Tibial artery (tissue), 4 donors: ENCODE data around the gene ASIC2.
A peak's percentile ranks its signal among the peaks of the same experiment; 100 is the strongest.

Experiments
- DNase-seq, 2 donors: peaks; one replicate each; pipeline ENCODE4 v3.0.0-alpha.2; 2019
- H3K27ac ChIP-seq, 2 donors: fragments of 200-600 bp; sonication (generic) in 1 of 2; 1 replicate in 1 of 2; 2 replicates in 1 of 2; pipeline ENCODE4 v1.5.1; 2018 to 2019; ENCODE audit warnings: mild to moderate bottlenecking in 1 of 2
- H3K27me3 ChIP-seq, 2 donors: fragments of 200-600 bp; sonication (generic) in 1 of 2; one replicate each; pipeline versions ENCODE4 v1.5.1 to v1.6.0; 2016 to 2019
- H3K36me3 ChIP-seq, 3 donors: fragments of 200-600 bp; sonication (generic) in 2 of 3; one replicate each; pipeline ENCODE4 v1.5.1; 2016 to 2019; ENCODE audit warnings: mild to moderate bottlenecking in 2 of 3
- H3K4me1 ChIP-seq, 4 donors: fragments of 200-600 bp; sonication (generic) in 2 of 4; 1 replicate in 3 of 4; 2 replicates in 1 of 4; pipeline ENCODE4 v1.5.1; 2016 to 2019
- H3K4me3 ChIP-seq, 2 donors: fragments of 200-600 bp; sonication (generic) in 1 of 2; 1 replicate in 1 of 2; 2 replicates in 1 of 2; pipeline ENCODE4 v1.5.1; 2018 to 2019; ENCODE audit warnings: mild to moderate bottlenecking in 2 of 2
- H3K9me3 ChIP-seq, 3 donors: fragments of 200-600 bp; sonication (generic) in 1 of 3; one replicate each; pipeline ENCODE4 v1.5.1; 2016 to 2019
- intact Hi-C: fragments of 100-400 bp; cut with DNase I; formaldehyde crosslinking; loops from one replicate; pipeline ENCODE4 v1.15.0; 2023; ENCODE audit warnings: low total_unique reads
- TF ChIP-seq, protein P1 (sequence below), 2 experiments: fragments of 200-600 bp in 1 of 2; fragments of 450-650 bp in 1 of 2; IDR thresholded peaks; one replicate each; pipeline ENCODE4 v1.5.1; 2017 to 2019; ENCODE audit warnings: antibody characterized with exemption in 2 of 2, mild to moderate bottlenecking in 1 of 2, moderate library complexity in 1 of 2

ASIC2 gene

DNA sequence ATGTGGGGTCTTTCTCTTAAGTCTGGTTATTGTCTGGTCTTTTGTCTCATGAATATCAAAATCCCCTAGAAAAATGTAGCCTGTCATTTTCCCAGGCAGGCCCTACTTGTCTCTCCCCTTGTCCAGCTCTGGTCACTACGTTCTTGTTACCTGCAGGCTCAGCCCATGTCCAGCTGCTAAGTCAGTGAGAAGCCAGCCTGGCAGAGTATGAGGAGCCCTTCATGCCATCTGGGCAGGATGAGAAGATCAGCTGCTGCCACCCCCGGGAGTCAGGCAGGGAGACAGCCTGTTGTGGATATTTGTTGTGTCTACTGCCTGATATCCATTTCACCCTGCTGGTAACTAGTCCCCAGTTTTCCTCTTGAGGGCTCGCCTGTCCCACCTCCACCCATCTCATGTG lies 88.9 kb downstream of the ASIC2 start:
- Histone ChIP-seq H3K27ac (no peak overlapping the region), H3K4me3 (no peak overlapping the region), H3K36me3 (no peaks in the 10 kb centered on the region), H3K4me1 (no peaks in the 10 kb centered on the region), H3K9me3 (no peaks in the 10 kb centered on the region), H3K27me3 (no peaks in the 10 kb centered on the region)
- intact Hi-C loops = no loop called here
- DNase-seq = peak in 1 of 2 donors; percentile 50
- TF ChIP-seq, protein P1, sequence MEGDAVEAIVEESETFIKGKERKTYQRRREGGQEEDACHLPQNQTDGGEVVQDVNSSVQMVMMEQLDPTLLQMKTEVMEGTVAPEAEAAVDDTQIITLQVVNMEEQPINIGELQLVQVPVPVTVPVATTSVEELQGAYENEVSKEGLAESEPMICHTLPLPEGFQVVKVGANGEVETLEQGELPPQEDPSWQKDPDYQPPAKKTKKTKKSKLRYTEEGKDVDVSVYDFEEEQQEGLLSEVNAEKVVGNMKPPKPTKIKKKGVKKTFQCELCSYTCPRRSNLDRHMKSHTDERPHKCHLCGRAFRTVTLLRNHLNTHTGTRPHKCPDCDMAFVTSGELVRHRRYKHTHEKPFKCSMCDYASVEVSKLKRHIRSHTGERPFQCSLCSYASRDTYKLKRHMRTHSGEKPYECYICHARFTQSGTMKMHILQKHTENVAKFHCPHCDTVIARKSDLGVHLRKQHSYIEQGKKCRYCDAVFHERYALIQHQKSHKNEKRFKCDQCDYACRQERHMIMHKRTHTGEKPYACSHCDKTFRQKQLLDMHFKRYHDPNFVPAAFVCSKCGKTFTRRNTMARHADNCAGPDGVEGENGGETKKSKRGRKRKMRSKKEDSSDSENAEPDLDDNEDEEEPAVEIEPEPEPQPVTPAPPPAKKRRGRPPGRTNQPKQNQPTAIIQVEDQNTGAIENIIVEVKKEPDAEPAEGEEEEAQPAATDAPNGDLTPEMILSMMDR (IDR thresholded peaks at IDR 0.05) = no peak

DNA sequence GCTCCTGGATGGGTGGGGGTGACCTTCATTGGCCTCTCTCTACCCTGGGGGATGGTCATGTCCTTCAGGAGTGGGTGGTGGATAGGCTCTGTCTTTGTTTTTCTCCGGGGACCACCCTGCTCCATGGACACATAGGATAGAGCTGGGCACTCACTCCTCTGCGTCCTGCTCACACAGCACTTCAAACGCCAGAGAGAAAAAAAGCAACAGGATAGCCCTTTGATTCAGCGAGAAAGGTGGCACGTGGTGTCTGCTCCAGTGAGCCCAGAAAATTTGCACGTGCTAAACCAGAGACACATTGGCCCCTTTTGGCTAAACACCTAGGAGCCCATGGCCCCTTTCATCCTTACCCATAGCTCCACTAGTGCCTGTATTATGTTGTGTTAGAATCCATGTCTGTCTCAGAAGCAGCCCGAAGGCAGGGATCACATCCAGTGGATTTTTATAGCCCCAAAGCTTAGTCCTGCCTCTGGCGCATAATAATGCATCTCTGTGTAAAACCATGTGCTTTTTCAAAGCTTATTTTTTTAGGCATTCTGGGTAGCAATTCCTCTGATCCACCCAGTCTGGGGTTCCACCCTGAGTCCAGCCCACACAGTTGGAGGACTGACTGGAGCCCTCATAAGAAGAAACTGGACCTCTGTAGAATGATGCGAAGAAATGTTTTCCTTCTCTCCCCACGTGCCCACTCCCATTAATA lies 90.1 kb downstream of the ASIC2 start:
- H3K27ac ChIP-seq = no peak overlapping the region
- H3K36me3 ChIP-seq = no peaks in the 10 kb centered on the region
- peak in 1 of 2 donors; percentile 31 for DNase-seq
- H3K4me1 ChIP-seq = no peaks in the 10 kb centered on the region
- intact Hi-C loops = no loop called here
- no peak overlapping the region for H3K4me3 ChIP-seq
- H3K9me3 ChIP-seq = no peaks in the 10 kb centered on the region
- TF ChIP-seq, protein P1 (IDR thresholded peaks at IDR 0.05) = no peak
- H3K27me3 ChIP-seq = no peaks in the 10 kb centered on the region

DNA sequence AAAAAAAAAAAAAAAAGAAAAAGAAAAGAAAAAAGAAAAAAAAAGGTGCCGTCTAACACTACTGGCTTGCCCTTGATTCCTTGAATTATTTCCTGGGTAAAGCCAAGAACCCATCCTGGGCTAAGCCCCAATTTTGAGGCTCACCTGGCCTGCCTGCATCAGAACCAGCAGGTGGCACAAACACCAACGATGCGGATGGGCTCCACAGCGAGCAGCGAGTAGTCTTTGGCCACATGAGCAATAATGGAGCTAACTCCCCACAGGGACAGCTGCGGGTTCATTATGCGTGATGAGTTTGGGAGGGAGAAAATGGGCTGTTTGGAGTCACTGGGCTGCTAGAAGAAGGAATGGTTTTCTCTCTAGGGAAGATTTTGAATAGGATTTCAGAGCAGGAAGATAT lies 91.1 kb downstream of the ASIC2 start:
- no peaks in the 10 kb centered on the region for H3K9me3 ChIP-seq
- H3K4me3 ChIP-seq = no peak overlapping the region
- TF ChIP-seq, protein P1 (IDR thresholded peaks at IDR 0.05) = no peak
- no peaks in the 10 kb centered on the region for H3K4me1 ChIP-seq
- H3K36me3 ChIP-seq = no peaks in the 10 kb centered on the region
- DNase-seq = peak in 1 of 2 donors; percentile 39
- intact Hi-C loops = no loop called here
- no peak overlapping the region for H3K27ac ChIP-seq
- no peaks in the 10 kb centered on the region for H3K27me3 ChIP-seq

DNA sequence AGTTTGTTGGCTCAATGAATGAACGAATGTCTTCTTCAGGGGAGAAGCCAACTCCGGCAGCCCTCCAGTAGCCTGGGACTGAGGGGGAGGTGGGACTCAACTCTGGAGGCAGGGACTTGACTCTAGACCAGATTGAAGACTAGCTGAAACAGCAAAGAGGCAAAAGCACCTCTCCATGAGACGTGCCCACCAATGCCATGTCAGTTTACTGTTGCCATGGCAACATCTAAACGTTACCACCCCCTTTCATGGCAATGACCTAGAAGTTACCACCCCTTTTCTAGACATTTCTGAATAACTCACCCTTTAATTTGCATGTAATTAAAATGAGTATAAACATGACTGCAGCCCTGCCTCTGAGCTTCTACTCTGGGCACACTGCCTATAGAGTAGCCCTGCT lies 91.8 kb downstream of the ASIC2 start:
- H3K4me3 ChIP-seq = no peak overlapping the region
- H3K27me3 ChIP-seq = peaks cover 0 to 3% of the 10 kb centered on the region in 2 donors
- TF ChIP-seq, protein P1 (IDR thresholded peaks at IDR 0.05) = no peak
- H3K9me3 ChIP-seq = no peaks in the 10 kb centered on the region
- H3K36me3 ChIP-seq = no peaks in the 10 kb centered on the region
- H3K4me1 ChIP-seq = no peaks in the 10 kb centered on the region
- no peak overlapping the region for H3K27ac ChIP-seq
- intact Hi-C loops = no loop called here
- no peak for DNase-seq

DNA sequence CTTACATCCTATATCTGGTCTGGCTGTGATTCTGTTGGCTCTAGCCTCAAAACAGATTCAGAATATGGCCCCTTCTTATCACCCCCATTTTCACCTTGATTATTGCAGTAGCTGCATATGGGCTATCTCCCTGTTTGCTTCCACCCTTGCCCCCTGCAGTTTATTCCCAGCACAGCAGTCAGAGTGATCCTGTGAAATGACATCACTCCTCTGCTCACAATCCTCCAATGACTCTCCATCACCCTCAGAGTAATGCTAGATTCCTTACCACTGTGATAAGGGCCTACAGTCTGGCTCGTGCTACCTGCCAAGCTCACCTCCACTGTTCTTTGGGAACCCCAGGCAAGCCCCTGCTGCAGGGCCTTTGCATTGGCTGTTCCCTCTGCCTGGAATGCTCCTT lies 92.5 kb downstream of the ASIC2 start:
- DNase-seq = peak in 1 of 2 donors; percentile 25
- peaks cover 0 to 3% of the 10 kb centered on the region in 2 donors for H3K27me3 ChIP-seq
- intact Hi-C loops = no loop called here
- no peaks in the 10 kb centered on the region for H3K4me1 ChIP-seq
- no peak overlapping the region for H3K27ac ChIP-seq
- H3K9me3 ChIP-seq = no peaks in the 10 kb centered on the region
- H3K4me3 ChIP-seq = no peak overlapping the region
- TF ChIP-seq, protein P1 (IDR thresholded peaks at IDR 0.05) = no peak
- H3K36me3 ChIP-seq = no peaks in the 10 kb centered on the region
